Activated B cell treated with CpG ODN at 0.5 μM for 24 hours (primary cell): ENCODE data around the gene RAC2. TPM values are rescaled to one million over a fixed set of nuclear protein-coding genes. Genes with fewer than 3 reads are reported as not detected.
A peak's percentile ranks its signal among the peaks of the same experiment; 100 is the strongest.

Source experiments
- ATAC-seq: fragments of 200-7000 bp; cut with Tn5 transposase; one replicate; pipeline ENCODE4 v1.10.0; 2021; ENCODE audit warnings: low read depth, mild to moderate bottlenecking, moderate library complexity
- CTCF ChIA-PET: fragments of 350-600 bp; sonication (Branson Sonifier 250); formaldehyde crosslinking; loops from one replicate; lab custom pipeline; 2021; ENCODE audit warnings: antibody characterized with exemption; lab: Charles Lee
- POLR2A ChIA-PET: fragments of 350-600 bp; sonication (Branson Sonifier 250); formaldehyde crosslinking; loops from one replicate; lab custom pipeline; 2021; ENCODE audit warnings: antibody characterized with exemption; lab: Charles Lee
- DNase-seq: peaks from one replicate; pipeline ENCODE4 v3.0.0; 2022
- H3K27ac Mint-ChIP-seq: one replicate; pipeline ENCODE4 v1.8.0; 2020; ENCODE audit warnings: mixed read lengths
- H3K27me3 Mint-ChIP-seq: one replicate; pipeline ENCODE4 v1.8.0; 2021; ENCODE audit warnings: mixed read lengths
- H3K36me3 Mint-ChIP-seq: one replicate; pipeline ENCODE4 v1.8.0; 2021; ENCODE audit warnings: low read depth, mixed read lengths
- H3K4me1 Mint-ChIP-seq: one replicate; pipeline ENCODE4 v1.8.0; 2021; ENCODE audit warnings: mixed read lengths
- H3K4me3 Mint-ChIP-seq: one replicate; pipeline ENCODE4 v1.8.0; 2020; ENCODE audit warnings: mild to moderate bottlenecking, mixed read lengths
- H3K9me3 Mint-ChIP-seq: one replicate; pipeline ENCODE4 v1.8.0; 2020; ENCODE audit warnings: mixed read lengths
- CTCF ChIP-seq: fragments of 200-600 bp; IDR thresholded peaks from one replicate; pipeline ENCODE4 v1.8.0; 2022; ENCODE audit warnings: antibody characterized with exemption, mild to moderate bottlenecking
- intact Hi-C: fragments of 100-400 bp; cut with micrococcal nuclease; formaldehyde crosslinking; loops from one replicate; pipeline ENCODE4 v1.15.1; 2024
- total RNA-seq: library from RNA; stranded (reverse); gene quantifications from 2 replicates; pipeline ENCODE4 v1.2.3, GENCODE V29; 2022

The RAC2 gene
- total RNA-seq, 1 donor from 2014 or later = 557 TPM

GRCh38 chr22:37240240-37240940 lies 3.7 kb downstream of the RAC2 start:
- ChIA-PET CTCF (interaction anchor here (8.2 to 8.8 kb wide), 2 partner anchors 10 to 20 kb away, joined by 56 to 139 read pairs; no protein-coding TSS in a partner anchor), POLR2A (interaction anchor here (0.5 to 9.9 kb wide), 7 partner anchors 9 to 116 kb away, joined by 3 to 304 read pairs (median 9); no protein-coding TSS in a partner anchor)
- Mint-ChIP-seq H3K27ac (peak overlapping the region; percentile 90), H3K4me1 (peaks cover 90% of the 10 kb centered on the region), H3K36me3 (peaks cover 76% of the 10 kb centered on the region), H3K27me3 (no peaks in the 10 kb centered on the region), H3K9me3 (no peaks in the 10 kb centered on the region), H3K4me3 (peak overlapping the region; percentile 97)
- DNase-seq (peak; percentile 18), ATAC-seq (no peak)
- no peak for TF ChIP-seq CTCF
- intact Hi-C loops = no loop called here

GRCh38 chr22:37239336-37240239 lies 4.5 kb downstream of the RAC2 start:
- H3K36me3 Mint-ChIP-seq = peaks cover 84% of the 10 kb centered on the region
- ATAC-seq = no peak
- intact Hi-C loops = no loop called here
- CTCF ChIA-PET = interaction anchor here (8.2 to 8.8 kb wide), 2 partner anchors 10 to 20 kb away, joined by 56 to 139 read pairs; no protein-coding TSS in a partner anchor
- H3K4me1 Mint-ChIP-seq = peaks cover 90% of the 10 kb centered on the region
- POLR2A ChIA-PET = interaction anchor here (0.5 to 9.9 kb wide), 8 partner anchors 8 to 115 kb away, joined by 3 to 304 read pairs (median 5); no protein-coding TSS in a partner anchor
- H3K27ac Mint-ChIP-seq = peak overlapping the region; percentile 93
- peak overlapping the region; percentile 97 for H3K4me3 Mint-ChIP-seq
- no peaks in the 10 kb centered on the region for H3K27me3 Mint-ChIP-seq
- no peak for TF ChIP-seq CTCF
- DNase-seq = no peak
- H3K9me3 Mint-ChIP-seq = no peaks in the 10 kb centered on the region

- no peaks in the 10 kb centered on the region for H3K9me3 Mint-ChIP-seq
- peak overlapping the region; percentile 93 for H3K27ac Mint-ChIP-seq
- H3K4me1 Mint-ChIP-seq = peaks cover 98% of the 10 kb centered on the region
- DNase-seq = no peak
- H3K27me3 Mint-ChIP-seq = no peaks in the 10 kb centered on the region
- peak overlapping the region; percentile 35 for H3K4me3 Mint-ChIP-seq
- H3K36me3 Mint-ChIP-seq = peaks cover 94% of the 10 kb centered on the region
- POLR2A ChIA-PET = interaction anchor here (0.7 to 9.9 kb wide), 7 partner anchors 6 to 47 kb away, joined by 3 to 304 read pairs (median 6); partner anchors contain the start of gene CYTH4
- ATAC-seq = no peak
- CTCF ChIA-PET = interaction anchor here (1.0 to 8.8 kb wide), 2 partner anchors 15 to 22 kb away, joined by 3 to 139 read pairs; no protein-coding TSS in a partner anchor
- intact Hi-C loops = no loop called here
- TF ChIP-seq CTCF = no peak
Measured at GRCh38 chr22:37237371-37238268, 6.4 kb downstream of the RAC2 start.

GRCh38 chr22:37235897-37236607 lies 8.0 kb downstream of the RAC2 start:
- no peak for TF ChIP-seq CTCF
- Mint-ChIP-seq H3K4me1 (peaks cover 98% of the 10 kb centered on the region), H3K27me3 (no peaks in the 10 kb centered on the region), H3K4me3 (peak overlapping the region; percentile 64), H3K27ac (peak overlapping the region; percentile 93), H3K9me3 (no peaks in the 10 kb centered on the region), H3K36me3 (peaks cover 97% of the 10 kb centered on the region)
- POLR2A ChIA-PET = interaction anchor here (0.6 to 9.9 kb wide), 4 partner anchors 8 to 36 kb away, joined by 3 to 304 read pairs (median 4); partner anchors contain the start of gene RAC2
- intact Hi-C loops = no loop called here
- DNase-seq (no peak), ATAC-seq (no peak)
- CTCF ChIA-PET = interaction anchor here (1.0 kb wide), 1 partner anchor 25 kb away, joined by 3 read pairs; no protein-coding TSS in a partner anchor
